ENCODE data around the gene ADSL. TPM values are rescaled to one million over a fixed set of nuclear protein-coding genes. Genes with fewer than 3 reads are reported as not detected.

The ADSL gene
- total and polyA plus RNA-seq, 2 of the 8 experiments (the other 6 are each of a cell fraction or from before 2014, with no cell fraction given): 197 to 218 TPM

DNA sequence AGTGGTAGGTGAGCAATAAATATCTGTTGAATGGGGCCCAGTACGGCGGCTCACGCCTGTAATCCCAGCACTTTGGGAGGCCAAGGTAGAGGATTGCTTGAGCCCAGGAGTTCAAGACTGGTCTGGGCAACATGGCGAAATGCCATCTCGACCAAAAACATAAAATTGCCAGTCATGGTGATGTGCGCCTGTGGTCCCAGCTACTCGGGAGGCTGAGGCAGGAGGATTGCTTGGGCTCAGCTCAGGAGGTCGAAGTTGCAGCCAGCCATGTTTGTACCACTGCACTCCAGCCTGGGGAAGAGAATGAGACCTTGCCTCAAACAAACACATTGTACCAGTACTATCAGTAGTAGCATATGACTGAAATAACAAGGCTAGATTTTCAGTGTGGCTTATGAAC is 28.3 kb downstream of the ADSL start:
- H3K9me3 ChIP-seq (ENCODE audit: insufficient read depth in 2 of 2, low read depth in 1 of 2, low read length in 1 of 2): no peaks in the 10 kb centered on the region
- ChIA-PET CTCF (ENCODE audit: partially characterized antibody) (interaction anchor here (2.1 kb wide), 1 partner anchor 10 kb away, joined by 8 read pairs; no protein-coding TSS in a partner anchor), POLR2A (ENCODE audit: partially characterized antibody) (interaction anchor here (0.6 to 1.3 kb wide), 3 partner anchors 14 to 197 kb away, joined by 3 to 5 read pairs (median 3); partner anchors contain the start of gene TNRC6B)
- H3K9ac ChIP-seq (replicated peaks in 1 of 4; ENCODE audit: extremely low read depth in 1 of 4, low read depth in 3 of 4, low read length in 3 of 4): no peak overlapping the region
- peaks cover 0 to 4% (median 0%) of the 10 kb centered on the region in 4 experiments; a peak in 2 of 8 replicates for H3K36me3 ChIP-seq (ENCODE audit: control insufficient read depth in 2 of 4, insufficient read depth in 4 of 4, low read length in 3 of 4)
- no peak overlapping the region for H2AFZ ChIP-seq (ENCODE audit: low read length)
- H2BK15ac ChIP-seq (ENCODE audit: low read length): no peak overlapping the region
- H3K4me3 ChIP-seq (ENCODE audit: extremely low read depth in 1 of 4, insufficient read depth in 2 of 4, low read depth in 3 of 4, low read length in 4 of 4): no peak overlapping the region
- no peak overlapping the region for H2AK5ac ChIP-seq (ENCODE audit: low read depth, low read length)
- no peak overlapping the region for H3K4ac ChIP-seq (replicated peaks; ENCODE audit: insufficient read length, low read depth, low read length)
- peaks cover 4% of the 10 kb centered on the region; the same call in 1 of the 2 replicates for H3K23me2 ChIP-seq (ENCODE audit: low read depth, low read length)
- H2BK120ac ChIP-seq (replicated peaks; ENCODE audit: low read depth, low read length): no peak overlapping the region
- no peaks in the 10 kb centered on the region for H3K27me3 ChIP-seq (replicated peaks in 1 of 4; ENCODE audit: control insufficient read depth in 3 of 4, extremely low read depth in 1 of 4, insufficient read depth in 3 of 4, low read length in 3 of 4)
- H3K4me2 ChIP-seq (ENCODE audit: insufficient read depth in 1 of 2, low read depth in 2 of 2, low read length in 2 of 2): no peak overlapping the region
- H4K8ac ChIP-seq (ENCODE audit: extremely low read depth, insufficient read depth, low read length): no peak overlapping the region
- H3K79me1 ChIP-seq (ENCODE audit: low read depth, low read length): no peaks in the 10 kb centered on the region; the same call in none of the 2 replicates
- no peak overlapping the region for H2BK5ac ChIP-seq (ENCODE audit: low read depth, low read length)
- DNase-seq (ENCODE audit: low read depth in 1 of 2, low spot score in 2 of 2) (no peak), FAIRE-seq (no peak)
- 97% methylated on average over 8 of the region's 8 CpGs; no CpG with 5 or more reads in 1 of the 2 experiments for WGBS, 2 experiments (ENCODE audit: extremely low coverage in 1 of 2, insufficient coverage in 1 of 2, insufficient read length in 1 of 2, insufficient replicate concordance in 2 of 2, low coverage in 1 of 2, low lambda C conversion rate in 2 of 2, missing lambda C conversion rate in 1 of 2)
- peaks cover 0 to 7% of the 10 kb centered on the region in 2 experiments; a peak in 1 of 4 replicates for H3K79me2 ChIP-seq (ENCODE audit: control insufficient read depth in 1 of 2, insufficient read depth in 2 of 2, low read length in 2 of 2)
- H3K27ac ChIP-seq (ENCODE audit: low read depth, low read length): no peak overlapping the region
- TF ChIP-seq EP300 (IDR thresholded peaks at IDR 0.05; ENCODE audit: borderline replicate concordance in 1 of 2, low read depth in 2 of 2, low read length in 2 of 2): no peak
- no peak for TF ChIP-seq CTBP2 (IDR thresholded peaks at IDR 0.05; ENCODE audit: borderline replicate concordance, insufficient read depth, insufficient read length, low read length)
- no peak for TF ChIP-seq RFX5 (IDR thresholded peaks at IDR 0.05; ENCODE audit: borderline replicate concordance, low read depth, low read length)
- TF ChIP-seq RAD21 (IDR thresholded peaks at IDR 0.05 in 1 of 2, conservative IDR thresholded peaks at IDR 0.05 in 1 of 2; ENCODE audit: low read depth in 2 of 2, low read length in 2 of 2): no peak
- no peak for TF ChIP-seq KDM5A (IDR thresholded peaks at IDR 0.05; ENCODE audit: low read length)
- no peak for TF ChIP-seq ASH2L (IDR thresholded peaks at IDR 0.05; ENCODE audit: low read length)
- TF ChIP-seq PHF8 (conservative IDR thresholded peaks at IDR 0.05; ENCODE audit: low read depth, low read length): no peak
- H3K18ac ChIP-seq (ENCODE audit: extremely low read depth, low read length): no peak overlapping the region
- peaks cover 0 to 3% (median 0%) of the 10 kb centered on the region in 4 experiments; a peak in 1 of 7 replicates for H3K4me1 ChIP-seq (replicated peaks in 1 of 4; ENCODE audit: control insufficient read depth in 3 of 4, insufficient read depth in 4 of 4, low read length in 3 of 4)
- no peak overlapping the region for H4K5ac ChIP-seq (ENCODE audit: insufficient read length, low read depth, low read length)
- H4K91ac ChIP-seq (replicated peaks; ENCODE audit: insufficient read length, low read length): no peak overlapping the region
- H2BK12ac ChIP-seq (ENCODE audit: low read depth, low read length): no peak overlapping the region
- no peak overlapping the region for H3K23ac ChIP-seq (ENCODE audit: insufficient read length)
- no peak overlapping the region for H2BK20ac ChIP-seq (ENCODE audit: low read length)
- H4K20me1 ChIP-seq (replicated peaks in 1 of 2; ENCODE audit: control insufficient read depth in 1 of 2, insufficient read depth in 2 of 2, low read length in 2 of 2): peaks cover 1 to 4% of the 10 kb centered on the region in 2 experiments
- no peak overlapping the region for H3K56ac ChIP-seq (replicated peaks; ENCODE audit: insufficient read length, low read depth, low read length)
- no peak overlapping the region for H3K14ac ChIP-seq (ENCODE audit: insufficient read length)

Measured in H1 (cell line).